Adrenal gland (tissue), 5 donors: ENCODE results near the gene GCNT2.

Experiments used
- CTCF ChIP-seq, 6 experiments: fragments of 450-650 bp in 4 of 6; fragments of 200-600 bp in 2 of 6; sonication (generic) in 1 of 6; IDR thresholded peaks; 1 replicate in 5 of 6; 2 replicates in 1 of 6; pipeline versions ENCODE4 v1.5.1 to v1.8.0; 2016 to 2021; ENCODE audit warnings: antibody characterized with exemption in 6 of 6, mild to moderate bottlenecking in 2 of 6, moderate library complexity in 1 of 6
- POLR2A ChIP-seq, 2 donors: fragments of 450-650 bp; IDR thresholded peaks; one replicate each; pipeline ENCODE4 v1.6.1; 2017; ENCODE audit warnings: antibody characterized with exemption in 2 of 2, mild to moderate bottlenecking in 2 of 2, moderate library complexity in 1 of 2
- donor health status: DM: no; HTN: no; CAD: no.

- TF ChIP-seq POLR2A (IDR thresholded peaks at IDR 0.05) (no peak), CTCF (IDR thresholded peaks at IDR 0.05) (no peak)
These were observed 36.2 kb upstream of the GCNT2 start for GRCh38 chr6:10484912-10485311.
